OCI-LY3 (cell line): Measurements from ENCODE around the gene NBPF8.
"Not testable (repeated sequence)": the region's sequence is repeated elsewhere in the genome, so short reads cannot be mapped to it uniquely, and the experiment has no call there.

Experiments
- EZH2phosphoT487 ChIP-seq: fragments of 200-600 bp; shearing (Covaris generic); IDR thresholded peaks from 2 replicates; pipeline ENCODE4 v1.6.1; 2018; ENCODE audit warnings: antibody characterized with exemption, mixed run types, low read depth
- TF ChIP-seq, protein P1 (sequence below): fragments of 200-600, 300-600 bp; sonication (generic); IDR thresholded peaks from 2 replicates; pipeline ENCODE4 v1.5.1; 2014; ENCODE audit warnings: antibody characterized with exemption, low read length, low read depth

- TF ChIP-seq, protein P1, sequence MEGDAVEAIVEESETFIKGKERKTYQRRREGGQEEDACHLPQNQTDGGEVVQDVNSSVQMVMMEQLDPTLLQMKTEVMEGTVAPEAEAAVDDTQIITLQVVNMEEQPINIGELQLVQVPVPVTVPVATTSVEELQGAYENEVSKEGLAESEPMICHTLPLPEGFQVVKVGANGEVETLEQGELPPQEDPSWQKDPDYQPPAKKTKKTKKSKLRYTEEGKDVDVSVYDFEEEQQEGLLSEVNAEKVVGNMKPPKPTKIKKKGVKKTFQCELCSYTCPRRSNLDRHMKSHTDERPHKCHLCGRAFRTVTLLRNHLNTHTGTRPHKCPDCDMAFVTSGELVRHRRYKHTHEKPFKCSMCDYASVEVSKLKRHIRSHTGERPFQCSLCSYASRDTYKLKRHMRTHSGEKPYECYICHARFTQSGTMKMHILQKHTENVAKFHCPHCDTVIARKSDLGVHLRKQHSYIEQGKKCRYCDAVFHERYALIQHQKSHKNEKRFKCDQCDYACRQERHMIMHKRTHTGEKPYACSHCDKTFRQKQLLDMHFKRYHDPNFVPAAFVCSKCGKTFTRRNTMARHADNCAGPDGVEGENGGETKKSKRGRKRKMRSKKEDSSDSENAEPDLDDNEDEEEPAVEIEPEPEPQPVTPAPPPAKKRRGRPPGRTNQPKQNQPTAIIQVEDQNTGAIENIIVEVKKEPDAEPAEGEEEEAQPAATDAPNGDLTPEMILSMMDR = not testable (repeated sequence)
- TF ChIP-seq EZH2phosphoT487 = not testable (repeated sequence)
These were observed 384 bp upstream of the NBPF8 start for GRCh38 chr1:120414451-120414850.
